ENCODE measurements around the gene PPARD. TPM values are rescaled to one million over a fixed set of nuclear protein-coding genes. Genes with fewer than 3 reads are reported as not detected.

The PPARD gene
- total RNA-seq, 6 experiments from 2014 or later: 5.2 to 18.8 (median 5.9) TPM

DNA sequence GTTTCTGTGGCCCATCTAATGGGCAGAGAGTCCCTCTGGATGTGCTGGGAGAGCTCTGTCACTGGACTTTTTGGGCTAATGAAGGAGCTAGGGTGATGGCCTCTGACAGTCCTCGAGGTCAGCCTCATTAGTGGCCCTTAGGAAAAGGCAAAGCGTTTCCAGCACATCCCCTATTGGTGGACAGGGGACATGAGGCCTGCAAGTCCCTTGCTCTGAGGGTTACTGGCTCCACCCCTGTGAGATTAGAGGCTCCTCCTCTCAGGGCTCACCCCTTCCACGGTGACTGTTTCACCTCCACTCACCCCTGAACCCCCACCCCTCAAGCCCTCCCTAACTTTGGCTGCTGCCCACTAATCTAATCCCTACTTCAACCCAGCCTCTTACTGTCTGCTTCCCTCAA, 97.0 kb downstream of the PPARD start:
- TF ChIP-seq, protein P1, sequence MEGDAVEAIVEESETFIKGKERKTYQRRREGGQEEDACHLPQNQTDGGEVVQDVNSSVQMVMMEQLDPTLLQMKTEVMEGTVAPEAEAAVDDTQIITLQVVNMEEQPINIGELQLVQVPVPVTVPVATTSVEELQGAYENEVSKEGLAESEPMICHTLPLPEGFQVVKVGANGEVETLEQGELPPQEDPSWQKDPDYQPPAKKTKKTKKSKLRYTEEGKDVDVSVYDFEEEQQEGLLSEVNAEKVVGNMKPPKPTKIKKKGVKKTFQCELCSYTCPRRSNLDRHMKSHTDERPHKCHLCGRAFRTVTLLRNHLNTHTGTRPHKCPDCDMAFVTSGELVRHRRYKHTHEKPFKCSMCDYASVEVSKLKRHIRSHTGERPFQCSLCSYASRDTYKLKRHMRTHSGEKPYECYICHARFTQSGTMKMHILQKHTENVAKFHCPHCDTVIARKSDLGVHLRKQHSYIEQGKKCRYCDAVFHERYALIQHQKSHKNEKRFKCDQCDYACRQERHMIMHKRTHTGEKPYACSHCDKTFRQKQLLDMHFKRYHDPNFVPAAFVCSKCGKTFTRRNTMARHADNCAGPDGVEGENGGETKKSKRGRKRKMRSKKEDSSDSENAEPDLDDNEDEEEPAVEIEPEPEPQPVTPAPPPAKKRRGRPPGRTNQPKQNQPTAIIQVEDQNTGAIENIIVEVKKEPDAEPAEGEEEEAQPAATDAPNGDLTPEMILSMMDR (IDR thresholded peaks at IDR 0.05): no peak
- no peak for TF ChIP-seq POLR2A (IDR thresholded peaks at IDR 0.05)
- Histone ChIP-seq H3K27ac (no peak overlapping the region), H3K4me1 (peaks cover 0 to 5% (median 0%) of the 10 kb centered on the region in 4 donors), H3K9me3 (no peaks in the 10 kb centered on the region), H3K27me3 (no peaks in the 10 kb centered on the region), H3K36me3 (no peaks in the 10 kb centered on the region), H3K4me3 (no peak overlapping the region)
- intact Hi-C loops (cut with DNase I): no loop called here
- 0% methylated on average over 1 of the region's 3 CpGs for WGBS (ENCODE audit: insufficient coverage, low coverage, low lambda C conversion rate, missing lambda C conversion rate)
- no peak for DNase-seq
- ATAC-seq: no peak

DNA sequence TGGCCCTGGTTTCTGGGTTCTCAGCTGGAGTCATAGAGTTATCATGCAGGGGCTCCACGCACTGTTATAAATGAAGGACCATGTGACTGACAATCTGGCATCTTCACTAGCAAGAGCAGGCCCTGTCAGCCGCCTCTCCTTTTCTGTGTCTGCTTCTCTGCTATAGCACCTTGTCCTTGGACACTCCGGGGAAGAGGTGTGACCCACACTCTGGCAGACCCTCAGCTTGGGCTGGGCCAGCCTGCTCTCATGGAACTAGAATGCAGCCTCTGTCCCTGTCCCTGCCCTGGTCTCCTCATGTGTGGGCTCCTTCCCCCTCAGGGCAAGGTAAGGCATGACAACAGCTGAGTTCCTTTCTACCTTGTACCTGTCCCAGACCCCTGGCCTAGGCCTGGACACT, 98.8 kb downstream of the PPARD start:
- H3K4me1 ChIP-seq: no peaks in the 10 kb centered on the region
- TF ChIP-seq POLR2A (IDR thresholded peaks at IDR 0.05): no peak
- TF ChIP-seq, protein P1 (IDR thresholded peaks at IDR 0.05): no peak
- H3K27ac ChIP-seq: no peak overlapping the region
- intact Hi-C loops (cut with DNase I): no loop called here
- H3K36me3 ChIP-seq: no peaks in the 10 kb centered on the region
- 60% methylated on average over 1 of the region's 3 CpGs for WGBS (ENCODE audit: insufficient coverage, low coverage, low lambda C conversion rate, missing lambda C conversion rate)
- no peak overlapping the region for H3K4me3 ChIP-seq
- ATAC-seq (peak in 1 of 4 donors; percentile 34), DNase-seq (no peak)
- no peaks in the 10 kb centered on the region for H3K9me3 ChIP-seq
- H3K27me3 ChIP-seq: no peaks in the 10 kb centered on the region

DNA sequence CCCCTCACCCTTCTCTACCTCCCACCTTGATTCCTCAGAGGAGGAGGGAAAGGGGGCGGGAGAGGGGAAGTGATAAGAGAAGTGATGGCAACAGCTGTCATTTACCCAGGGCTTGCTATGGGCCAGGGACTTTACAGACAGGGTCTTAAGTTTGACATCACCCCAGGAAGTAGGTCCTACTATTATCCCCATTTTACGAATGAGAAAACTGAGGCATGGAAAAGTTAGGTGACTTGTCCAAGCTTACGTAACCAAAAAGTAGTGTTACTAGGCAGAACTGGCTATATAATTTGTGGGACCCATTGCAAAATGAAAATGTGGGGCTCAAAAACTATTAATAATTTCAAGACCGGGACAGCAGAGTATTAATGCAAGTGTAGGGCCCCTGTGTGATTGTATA, 99.3 kb downstream of the PPARD start:
- no peaks in the 10 kb centered on the region for H3K9me3 ChIP-seq
- 92% methylated on average over 4 of the region's 4 CpGs for WGBS (ENCODE audit: insufficient coverage, low coverage, low lambda C conversion rate, missing lambda C conversion rate)
- H3K4me3 ChIP-seq: no peak overlapping the region
- no peak for DNase-seq
- no peak for TF ChIP-seq POLR2A (IDR thresholded peaks at IDR 0.05)
- TF ChIP-seq, protein P1 (IDR thresholded peaks at IDR 0.05): no peak
- H3K27me3 ChIP-seq: no peaks in the 10 kb centered on the region
- H3K27ac ChIP-seq: no peak overlapping the region
- no peaks in the 10 kb centered on the region for H3K4me1 ChIP-seq
- no peak for ATAC-seq
- H3K36me3 ChIP-seq: no peaks in the 10 kb centered on the region
- intact Hi-C loops (cut with DNase I): no loop called here

DNA sequence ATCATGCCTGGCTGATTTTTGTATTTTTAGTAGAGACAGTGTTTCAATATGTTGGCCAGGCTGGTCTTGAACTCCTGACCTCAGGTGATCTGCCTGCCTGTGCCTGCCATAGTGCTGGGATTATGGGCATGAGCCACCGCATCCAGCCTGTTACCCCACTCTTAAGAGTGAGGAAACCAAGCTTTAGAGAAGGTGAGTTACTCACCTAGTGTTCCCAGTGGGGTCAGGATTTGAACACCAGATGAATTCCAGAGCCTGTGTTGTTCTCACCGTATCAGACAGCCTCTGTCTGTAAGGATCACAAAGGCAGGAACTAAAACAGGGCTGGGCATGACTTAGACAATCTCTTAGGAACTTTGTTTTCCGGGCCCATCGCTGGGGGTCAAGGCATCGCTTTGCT, 100.3 kb downstream of the PPARD start:
- no peak for DNase-seq
- Histone ChIP-seq H3K36me3 (no peaks in the 10 kb centered on the region), H3K27me3 (no peaks in the 10 kb centered on the region), H3K4me3 (no peak overlapping the region), H3K9me3 (no peaks in the 10 kb centered on the region), H3K4me1 (no peaks in the 10 kb centered on the region), H3K27ac (no peak overlapping the region)
- ATAC-seq: no peak
- intact Hi-C loops (cut with DNase I): no loop called here
- WGBS (ENCODE audit: insufficient coverage, low coverage, low lambda C conversion rate, missing lambda C conversion rate): 89% methylated on average over 2 of the region's 5 CpGs
- no peak for TF ChIP-seq POLR2A (IDR thresholded peaks at IDR 0.05)
- TF ChIP-seq, protein P1 (IDR thresholded peaks at IDR 0.05): no peak
